DND-41 (cell line): ENCODE data around the gene RSF1.

ENCODE experiments used
- ATAC-seq: fragments of 200-7000 bp; cut with Tn5 transposase; 3 replicates; pipeline ENCODE4 v1.9.1; 2021; ENCODE audit warnings: low read depth; ENCODE audit not compliant: insufficient read depth
- DNase-seq: peaks from one replicate; pipeline ENCODE4 v3.0.0-alpha.2; 2020
- H2AFZ ChIP-seq: 2 replicates; pipeline ENCODE4 v1.6.0; 2012; ENCODE audit warnings: low read depth, low read length
- H3K27ac ChIP-seq: 2 replicates; pipeline ENCODE4 v1.5.1; 2012; ENCODE audit warnings: low read length, inconsistent platforms
- H3K27me3 ChIP-seq: fragments of 200-600 bp; sonication (generic); 2 replicates; pipeline ENCODE4 v1.6.0; 2012; ENCODE audit warnings: low read length, mild to moderate bottlenecking, inconsistent platforms; ENCODE audit not compliant: insufficient read depth, poor library complexity
- H3K36me3 ChIP-seq: 2 replicates; pipeline ENCODE4 v1.5.1; 2012; ENCODE audit warnings: low read length, inconsistent platforms; ENCODE audit not compliant: insufficient read depth
- H3K4me1 ChIP-seq: 2 replicates; pipeline ENCODE4 v1.5.1; 2012; ENCODE audit warnings: mild to moderate bottlenecking, low read length; ENCODE audit not compliant: insufficient read depth
- H3K4me2 ChIP-seq: 2 replicates; pipeline ENCODE4 v1.6.0; 2012; ENCODE audit warnings: mild to moderate bottlenecking, moderate library complexity, low read length, inconsistent platforms; ENCODE audit not compliant: insufficient read depth
- H3K4me3 ChIP-seq, 2 experiments: fragments of 200-600 bp in 1 of 2; shearing (Covaris generic) in 1 of 2; 2 replicates each; pipeline ENCODE4 v1.5.1; 2012 to 2016; ENCODE audit warnings: inconsistent platforms in 2 of 2, low read length in 2 of 2, mild to moderate bottlenecking in 2 of 2, low read depth in 1 of 2, moderate library complexity in 1 of 2
- H3K79me2 ChIP-seq: 2 replicates; pipeline ENCODE4 v1.6.0; 2012; ENCODE audit warnings: low read length, inconsistent platforms; ENCODE audit not compliant: insufficient read depth
- H3K9ac ChIP-seq: 2 replicates; pipeline ENCODE4 v1.6.0; 2012; ENCODE audit warnings: low read depth, mild to moderate bottlenecking, inconsistent platforms, low read length, moderate library complexity
- H3K9me3 ChIP-seq: 2 replicates; pipeline ENCODE4 v1.5.1; 2012; ENCODE audit warnings: low read length, moderate library complexity, mild to moderate bottlenecking, inconsistent platforms; ENCODE audit not compliant: insufficient read depth, severe bottlenecking
- H4K20me1 ChIP-seq: 2 replicates; pipeline ENCODE4 v1.6.0; 2012; ENCODE audit warnings: low read length; ENCODE audit not compliant: insufficient read depth
- EZH2 ChIP-seq: IDR thresholded peaks from 3 replicates; pipeline ENCODE4 v1.6.1; 2012; ENCODE audit warnings: borderline replicate concordance, low read depth, mild to moderate bottlenecking, moderate library complexity, low read length, inconsistent platforms; ENCODE audit not compliant: severe bottlenecking
- TF ChIP-seq, protein P1 (sequence below): IDR thresholded peaks from 2 replicates; pipeline ENCODE4 v1.5.1; 2012; ENCODE audit warnings: borderline replicate concordance, low read length, moderate library complexity, mild to moderate bottlenecking; ENCODE audit not compliant: poor library complexity, severe bottlenecking; ENCODE audit errors: extremely low read depth

Gene RSF1

GRCh38 chr11:77669848-77670511 lies 150.5 kb downstream of the RSF1 start:
- H3K79me2 ChIP-seq: no peaks in the 10 kb centered on the region
- ATAC-seq (no peak), DNase-seq (no peak)
- no peak overlapping the region for H3K9ac ChIP-seq
- no peaks in the 10 kb centered on the region for H3K27me3 ChIP-seq
- H4K20me1 ChIP-seq: no peaks in the 10 kb centered on the region
- no peak for TF ChIP-seq EZH2
- TF ChIP-seq, protein P1, sequence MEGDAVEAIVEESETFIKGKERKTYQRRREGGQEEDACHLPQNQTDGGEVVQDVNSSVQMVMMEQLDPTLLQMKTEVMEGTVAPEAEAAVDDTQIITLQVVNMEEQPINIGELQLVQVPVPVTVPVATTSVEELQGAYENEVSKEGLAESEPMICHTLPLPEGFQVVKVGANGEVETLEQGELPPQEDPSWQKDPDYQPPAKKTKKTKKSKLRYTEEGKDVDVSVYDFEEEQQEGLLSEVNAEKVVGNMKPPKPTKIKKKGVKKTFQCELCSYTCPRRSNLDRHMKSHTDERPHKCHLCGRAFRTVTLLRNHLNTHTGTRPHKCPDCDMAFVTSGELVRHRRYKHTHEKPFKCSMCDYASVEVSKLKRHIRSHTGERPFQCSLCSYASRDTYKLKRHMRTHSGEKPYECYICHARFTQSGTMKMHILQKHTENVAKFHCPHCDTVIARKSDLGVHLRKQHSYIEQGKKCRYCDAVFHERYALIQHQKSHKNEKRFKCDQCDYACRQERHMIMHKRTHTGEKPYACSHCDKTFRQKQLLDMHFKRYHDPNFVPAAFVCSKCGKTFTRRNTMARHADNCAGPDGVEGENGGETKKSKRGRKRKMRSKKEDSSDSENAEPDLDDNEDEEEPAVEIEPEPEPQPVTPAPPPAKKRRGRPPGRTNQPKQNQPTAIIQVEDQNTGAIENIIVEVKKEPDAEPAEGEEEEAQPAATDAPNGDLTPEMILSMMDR: no peak
- no peak overlapping the region for H2AFZ ChIP-seq
- H3K4me3 ChIP-seq: no peak overlapping the region
- no peak overlapping the region for H3K27ac ChIP-seq
- no peaks in the 10 kb centered on the region for H3K4me1 ChIP-seq
- no peak overlapping the region for H3K4me2 ChIP-seq
- no peaks in the 10 kb centered on the region for H3K9me3 ChIP-seq
- H3K36me3 ChIP-seq: peaks cover 89% of the 10 kb centered on the region

DNA sequence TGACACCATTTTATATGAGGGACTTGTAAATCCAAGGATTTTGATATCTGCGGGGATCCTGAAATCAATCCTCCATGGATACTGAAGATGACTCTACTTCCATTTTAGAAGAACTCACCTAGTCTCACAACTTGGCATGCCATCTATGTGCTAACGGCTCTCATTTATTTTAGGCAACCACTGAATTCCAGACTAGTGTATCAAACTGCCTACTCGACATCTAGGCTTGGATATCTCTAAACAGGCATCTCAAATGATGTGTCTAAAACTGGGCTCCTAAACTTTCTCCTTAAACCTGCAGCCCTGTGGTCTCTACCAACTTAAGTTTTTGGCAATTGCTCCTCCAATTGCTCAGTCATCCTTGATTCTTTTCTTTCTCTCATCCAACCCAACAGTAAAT lies 151.8 kb downstream of the RSF1 start:
- no peak for TF ChIP-seq EZH2
- TF ChIP-seq, protein P1: no peak
- no peak for DNase-seq
- Histone ChIP-seq H4K20me1 (no peaks in the 10 kb centered on the region), H3K36me3 (peaks cover 86% of the 10 kb centered on the region), H3K27me3 (no peaks in the 10 kb centered on the region), H3K9me3 (no peaks in the 10 kb centered on the region), H3K27ac (no peak overlapping the region), H3K9ac (no peak overlapping the region), H3K79me2 (no peaks in the 10 kb centered on the region), H3K4me3 (no peak overlapping the region), H2AFZ (no peak overlapping the region), H3K4me1 (no peaks in the 10 kb centered on the region), H3K4me2 (no peak overlapping the region)
- no peak for ATAC-seq

GRCh38 chr11:77665240-77665965 lies 155.1 kb downstream of the RSF1 start:
- no peaks in the 10 kb centered on the region for H3K4me1 ChIP-seq
- no peaks in the 10 kb centered on the region for H3K79me2 ChIP-seq
- peaks cover 58% of the 10 kb centered on the region for H3K36me3 ChIP-seq
- no peak for DNase-seq
- ATAC-seq: no peak
- no peak overlapping the region for H3K4me2 ChIP-seq
- H3K4me3 ChIP-seq: no peak overlapping the region
- H4K20me1 ChIP-seq: no peaks in the 10 kb centered on the region
- H3K27ac ChIP-seq: no peak overlapping the region
- TF ChIP-seq, protein P1: no peak
- no peak for TF ChIP-seq EZH2
- H2AFZ ChIP-seq: no peak overlapping the region
- no peaks in the 10 kb centered on the region for H3K9me3 ChIP-seq
- H3K9ac ChIP-seq: no peak overlapping the region
- no peaks in the 10 kb centered on the region for H3K27me3 ChIP-seq
